GM12878 (cell line): ENCODE measurements around the gene RAB11A.

Experiments
- BACH1 ChIP-seq: fragments of 450-650 bp; IDR thresholded peaks from 2 replicates; pipeline ENCODE4 v1.6.1; 2017; ENCODE audit warnings: mild to moderate bottlenecking, borderline replicate concordance
- EGR1 ChIP-seq, 2 experiments: IDR thresholded peaks; 1 replicate in 1 of 2; 2 replicates in 1 of 2; pipeline ENCODE4 v1.6.1; 2011 to 2012; ENCODE audit warnings: low read depth in 2 of 2, low read length in 2 of 2, borderline replicate concordance in 1 of 2, mild to moderate bottlenecking in 1 of 2, moderate library complexity in 1 of 2
- EP300 ChIP-seq, 2 experiments: fragments of 150-350 bp in 1 of 2; IDR thresholded peaks; 2 replicates each; pipeline ENCODE4 v1.6.1; 2011 to 2012; ENCODE audit warnings: low read depth in 2 of 2, low read length in 2 of 2, borderline replicate concordance in 1 of 2, improper control_type of control experiment in 1 of 2, inconsistent platforms in 1 of 2; ENCODE audit not compliant: control insufficient read depth in 1 of 2
- HDGF ChIP-seq: fragments of 450-650 bp; IDR thresholded peaks from 2 replicates; pipeline ENCODE4 v1.6.1; 2016; ENCODE audit warnings: antibody characterized with exemption
- NFIC ChIP-seq: IDR thresholded peaks from 2 replicates; pipeline ENCODE4 v1.6.1; 2012; ENCODE audit warnings: low read depth, mild to moderate bottlenecking, inconsistent platforms, low read length, moderate library complexity
- NR2C1 ChIP-seq: fragments of 450-650 bp; IDR thresholded peaks from 2 replicates; pipeline ENCODE4 v1.6.1; 2017; ENCODE audit warnings: antibody characterized with exemption, mild to moderate bottlenecking, moderate library complexity
- POLR2A ChIP-seq: IDR thresholded peaks from 2 replicates; pipeline ENCODE4 v1.6.1; 2011; ENCODE audit warnings: low read depth, mild to moderate bottlenecking, low read length
- POLR2AphosphoS5 ChIP-seq: IDR thresholded peaks from 2 replicates; pipeline ENCODE4 v1.6.1; 2011; ENCODE audit warnings: mild to moderate bottlenecking, low read length, inconsistent platforms
- STAT3 ChIP-seq: IDR thresholded peaks from 2 replicates; pipeline ENCODE4 v1.6.1; 2011; ENCODE audit warnings: low read depth, low read length, improper control_type of control experiment
- ZBED1 ChIP-seq: IDR thresholded peaks from 2 replicates; pipeline ENCODE4 v1.6.1; 2016; ENCODE audit warnings: borderline replicate concordance
- TF ChIP-seq, protein P1 (sequence below): IDR thresholded peaks from 2 replicates; pipeline ENCODE4 v1.6.1; 2011; ENCODE audit warnings: low read depth, low read length, improper control_type of control experiment, borderline replicate concordance
- TF ChIP-seq, protein P2 (sequence below), 3 experiments: IDR thresholded peaks in 2 of 3; conservative IDR thresholded peaks in 1 of 3; 2 replicates each; pipeline ENCODE4 v1.5.1; 2011; ENCODE audit warnings: low read depth in 3 of 3, low read length in 3 of 3, mild to moderate bottlenecking in 3 of 3, control low read depth in 2 of 3, moderate library complexity in 2 of 3, inconsistent platforms in 1 of 3, mixed read lengths in 1 of 3; ENCODE audit not compliant: control insufficient read depth in 2 of 3, insufficient read depth in 1 of 3; ENCODE audit errors: extremely low read depth in 1 of 3
- TF ChIP-seq, protein P3 (sequence below): fragments of 450-650 bp; formaldehyde crosslinking; IDR thresholded peaks from 2 replicates; pipeline ENCODE4 v1.4.0; 2020; ENCODE audit warnings: mild to moderate bottlenecking, moderate library complexity

DNA sequence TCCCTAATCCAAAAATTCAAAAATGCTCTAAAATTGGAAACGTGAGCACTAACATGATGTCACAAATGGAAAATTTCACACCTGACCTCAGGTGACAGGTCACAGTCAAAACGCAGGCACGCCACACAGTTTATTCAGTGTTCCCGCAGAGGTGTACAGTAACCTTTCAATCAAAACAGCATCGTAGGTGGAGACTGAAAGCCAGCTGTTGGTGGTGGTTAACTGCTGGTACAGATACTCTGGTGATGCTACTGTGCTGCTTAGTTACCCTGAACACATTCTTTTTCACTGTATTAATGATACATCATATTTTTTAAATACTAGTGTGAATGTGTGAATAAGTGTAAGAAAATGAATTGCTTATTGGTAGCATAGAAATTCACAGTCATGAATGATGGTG, 23.8 kb downstream of the RAB11A start:
- TF ChIP-seq, protein P1, sequence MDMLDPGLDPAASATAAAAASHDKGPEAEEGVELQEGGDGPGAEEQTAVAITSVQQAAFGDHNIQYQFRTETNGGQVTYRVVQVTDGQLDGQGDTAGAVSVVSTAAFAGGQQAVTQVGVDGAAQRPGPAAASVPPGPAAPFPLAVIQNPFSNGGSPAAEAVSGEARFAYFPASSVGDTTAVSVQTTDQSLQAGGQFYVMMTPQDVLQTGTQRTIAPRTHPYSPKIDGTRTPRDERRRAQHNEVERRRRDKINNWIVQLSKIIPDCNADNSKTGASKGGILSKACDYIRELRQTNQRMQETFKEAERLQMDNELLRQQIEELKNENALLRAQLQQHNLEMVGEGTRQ, result no peak
- TF ChIP-seq, protein P2, sequence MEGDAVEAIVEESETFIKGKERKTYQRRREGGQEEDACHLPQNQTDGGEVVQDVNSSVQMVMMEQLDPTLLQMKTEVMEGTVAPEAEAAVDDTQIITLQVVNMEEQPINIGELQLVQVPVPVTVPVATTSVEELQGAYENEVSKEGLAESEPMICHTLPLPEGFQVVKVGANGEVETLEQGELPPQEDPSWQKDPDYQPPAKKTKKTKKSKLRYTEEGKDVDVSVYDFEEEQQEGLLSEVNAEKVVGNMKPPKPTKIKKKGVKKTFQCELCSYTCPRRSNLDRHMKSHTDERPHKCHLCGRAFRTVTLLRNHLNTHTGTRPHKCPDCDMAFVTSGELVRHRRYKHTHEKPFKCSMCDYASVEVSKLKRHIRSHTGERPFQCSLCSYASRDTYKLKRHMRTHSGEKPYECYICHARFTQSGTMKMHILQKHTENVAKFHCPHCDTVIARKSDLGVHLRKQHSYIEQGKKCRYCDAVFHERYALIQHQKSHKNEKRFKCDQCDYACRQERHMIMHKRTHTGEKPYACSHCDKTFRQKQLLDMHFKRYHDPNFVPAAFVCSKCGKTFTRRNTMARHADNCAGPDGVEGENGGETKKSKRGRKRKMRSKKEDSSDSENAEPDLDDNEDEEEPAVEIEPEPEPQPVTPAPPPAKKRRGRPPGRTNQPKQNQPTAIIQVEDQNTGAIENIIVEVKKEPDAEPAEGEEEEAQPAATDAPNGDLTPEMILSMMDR (IDR thresholded peaks at IDR 0.05 in 2 of 3, conservative IDR thresholded peaks at IDR 0.05 in 1 of 3; ENCODE audit: control insufficient read depth in 2 of 3, extremely low read depth in 1 of 3, insufficient read depth in 1 of 3, low read depth in 3 of 3, low read length in 3 of 3), result no peak
- TF ChIP-seq POLR2AphosphoS5 (no peak), BACH1 (no peak), STAT3 (no peak), HDGF (no peak), POLR2A (no peak), EP300 (IDR thresholded peaks at IDR 0.05; ENCODE audit: borderline replicate concordance in 1 of 2, control insufficient read depth in 1 of 2, low read depth in 2 of 2, low read length in 2 of 2) (no peak), NR2C1 (no peak), NFIC (no peak), ZBED1 (no peak), EGR1 (IDR thresholded peaks at IDR 0.05; ENCODE audit: borderline replicate concordance in 1 of 2, low read depth in 2 of 2, low read length in 2 of 2) (no peak)
- TF ChIP-seq, protein P3, sequence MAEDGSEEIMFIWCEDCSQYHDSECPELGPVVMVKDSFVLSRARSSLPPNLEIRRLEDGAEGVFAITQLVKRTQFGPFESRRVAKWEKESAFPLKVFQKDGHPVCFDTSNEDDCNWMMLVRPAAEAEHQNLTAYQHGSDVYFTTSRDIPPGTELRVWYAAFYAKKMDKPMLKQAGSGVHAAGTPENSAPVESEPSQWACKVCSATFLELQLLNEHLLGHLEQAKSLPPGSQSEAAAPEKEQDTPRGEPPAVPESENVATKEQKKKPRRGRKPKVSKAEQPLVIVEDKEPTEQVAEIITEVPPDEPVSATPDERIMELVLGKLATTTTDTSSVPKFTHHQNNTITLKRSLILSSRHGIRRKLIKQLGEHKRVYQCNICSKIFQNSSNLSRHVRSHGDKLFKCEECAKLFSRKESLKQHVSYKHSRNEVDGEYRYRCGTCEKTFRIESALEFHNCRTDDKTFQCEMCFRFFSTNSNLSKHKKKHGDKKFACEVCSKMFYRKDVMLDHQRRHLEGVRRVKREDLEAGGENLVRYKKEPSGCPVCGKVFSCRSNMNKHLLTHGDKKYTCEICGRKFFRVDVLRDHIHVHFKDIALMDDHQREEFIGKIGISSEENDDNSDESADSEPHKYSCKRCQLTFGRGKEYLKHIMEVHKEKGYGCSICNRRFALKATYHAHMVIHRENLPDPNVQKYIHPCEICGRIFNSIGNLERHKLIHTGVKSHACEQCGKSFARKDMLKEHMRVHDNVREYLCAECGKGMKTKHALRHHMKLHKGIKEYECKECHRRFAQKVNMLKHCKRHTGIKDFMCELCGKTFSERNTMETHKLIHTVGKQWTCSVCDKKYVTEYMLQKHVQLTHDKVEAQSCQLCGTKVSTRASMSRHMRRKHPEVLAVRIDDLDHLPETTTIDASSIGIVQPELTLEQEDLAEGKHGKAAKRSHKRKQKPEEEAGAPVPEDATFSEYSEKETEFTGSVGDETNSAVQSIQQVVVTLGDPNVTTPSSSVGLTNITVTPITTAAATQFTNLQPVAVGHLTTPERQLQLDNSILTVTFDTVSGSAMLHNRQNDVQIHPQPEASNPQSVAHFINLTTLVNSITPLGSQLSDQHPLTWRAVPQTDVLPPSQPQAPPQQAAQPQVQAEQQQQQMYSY, result no peak
